HG03571 (cell line): Measurements from ENCODE around the gene HIRA.

Experiments used
- ATAC-seq: cut with Tn5 transposase; IDR thresholded peaks from one replicate; pipeline ENCODE4 v1.9.1; 2021; ENCODE audit not compliant: unreplicated experiment

HIRA gene

GRCh38 chr22:19358703-19359553 lies 72.6 kb downstream of the HIRA start:
- ATAC-seq: no peak

GRCh38 chr22:19358195-19358594 lies 73.3 kb downstream of the HIRA start:
- no peak for ATAC-seq

GRCh38 chr22:19357270-19358105 lies 74.0 kb downstream of the HIRA start:
- no peak for ATAC-seq

- no peak for ATAC-seq
Measured at GRCh38 chr22:19356708-19357269, 74.7 kb downstream of the HIRA start.

- ATAC-seq: no peak
Measured at GRCh38 chr22:19355413-19356157, 75.9 kb downstream of the HIRA start.

GRCh38 chr22:19354201-19354600 lies 77.3 kb downstream of the HIRA start:
- ATAC-seq: no peak

- ATAC-seq: no peak
Measured at GRCh38 chr22:19353363-19354131, 78.0 kb downstream of the HIRA start.

- no peak for ATAC-seq
Measured at GRCh38 chr22:19352766-19353165, 78.8 kb downstream of the HIRA start.

- no peak for ATAC-seq
Measured at GRCh38 chr22:19352217-19352616, 79.3 kb downstream of the HIRA start.

- no peak for ATAC-seq
Measured at GRCh38 chr22:19351604-19352003, 79.9 kb downstream of the HIRA start.

- ATAC-seq: no peak
Measured at GRCh38 chr22:19350947-19351346, 80.6 kb downstream of the HIRA start.

- no peak for ATAC-seq
Measured at GRCh38 chr22:19350476-19350859, 81.1 kb downstream of the HIRA start.

GRCh38 chr22:19349778-19350475 lies 81.6 kb downstream of the HIRA start:
- no peak for ATAC-seq

- no peak for ATAC-seq
Measured at GRCh38 chr22:19346677-19347265, 84.8 kb downstream of the HIRA start.

- no peak for ATAC-seq
Measured at GRCh38 chr22:19344420-19344819, 87.1 kb downstream of the HIRA start.

- ATAC-seq: no peak
Measured at GRCh38 chr22:19343470-19343869, 88.1 kb downstream of the HIRA start.

GRCh38 chr22:19341500-19341899 lies 90.0 kb downstream of the HIRA start:
- ATAC-seq: no peak

GRCh38 chr22:19337137-19337536 lies 94.4 kb downstream of the HIRA start:
- no peak for ATAC-seq
